ENCODE results near the gene RAB4B. TPM values are rescaled to one million over a fixed set of nuclear protein-coding genes. Genes with fewer than 3 reads are reported as not detected.
"Not testable (repeated sequence)": the region's sequence is repeated elsewhere in the genome, so short reads cannot be mapped to it uniquely, and the experiment has no call there.

The RAB4B gene
- total and polyA plus RNA-seq, 2 donors (not counting 1 experiment from before 2014, with no cell fraction given) = 108 to 141 TPM

- no peak overlapping the region for H3K4me3 ChIP-seq (ENCODE audit: control extremely low read depth in 1 of 5, extremely low read depth in 1 of 5, insufficient read depth in 1 of 5, low read depth in 2 of 5, low read length in 4 of 5)
- H3K79me2 ChIP-seq (ENCODE audit: control insufficient read depth, insufficient read depth, low read length) = peaks cover 34% of the 10 kb centered on the region
- H3K27ac ChIP-seq (ENCODE audit: low read length in 2 of 2) = no peak overlapping the region
- no peak overlapping the region for H3K4me2 ChIP-seq (replicated peaks; ENCODE audit: low read depth, low read length, poor library complexity, severe bottlenecking)
- peaks cover 54% of the 10 kb centered on the region for H4K20me1 ChIP-seq (ENCODE audit: control insufficient read depth, insufficient read depth, low read length, poor library complexity, severe bottlenecking)
- no peaks in the 10 kb centered on the region for H3K4me1 ChIP-seq (ENCODE audit: control insufficient read depth in 2 of 2, insufficient read depth in 2 of 2, low read length in 2 of 2)
- no peak for TF ChIP-seq CTCF (IDR thresholded peaks at IDR 0.05)
- ChIA-PET CTCF (interaction anchor here (0.5 kb wide), 1 partner anchor 42 kb away, joined by 3 read pairs; no protein-coding TSS in a partner anchor), POLR2A (no interaction called here)
- WGBS (ENCODE audit: insufficient coverage) = 89% methylated on average over 7 of the region's 10 CpGs
- H3K9ac ChIP-seq (ENCODE audit: low read length) = no peak overlapping the region
- H3K27me3 ChIP-seq (replicated peaks in 1 of 4; ENCODE audit: control extremely low read depth in 1 of 4, control insufficient read depth in 3 of 4, insufficient read depth in 4 of 4, low read length in 3 of 4) = no peaks in the 10 kb centered on the region
- DNase-seq (no peak), ATAC-seq (ENCODE audit: low read depth) (no peak)
- H3K4me1 Mint-ChIP-seq = peaks cover 7% of the 10 kb centered on the region
- H3K9me3 Mint-ChIP-seq (ENCODE audit: insufficient read depth) = no peaks in the 10 kb centered on the region
- no peaks in the 10 kb centered on the region for H3K27me3 Mint-ChIP-seq
- no peaks in the 10 kb centered on the region for H3K9me3 ChIP-seq (ENCODE audit: control extremely low read depth in 1 of 3, control insufficient read depth in 2 of 3, insufficient read depth in 1 of 3, low read length in 2 of 3)
- intact Hi-C loops (cut with micrococcal nuclease) = no loop called here
- H3K4me3 Mint-ChIP-seq = no peak overlapping the region
- peak overlapping the region; percentile 67 for H3K27ac Mint-ChIP-seq
- no peak overlapping the region for H2AFZ ChIP-seq (ENCODE audit: insufficient read depth, low read depth, low read length, poor library complexity, severe bottlenecking)
- peaks cover 15 to 74% of the 10 kb centered on the region in 2 experiments for H3K36me3 ChIP-seq (replicated peaks in 1 of 2; ENCODE audit: control extremely low read depth in 1 of 2, control insufficient read depth in 1 of 2, extremely low read depth in 1 of 2, insufficient read depth in 2 of 2, low read length in 1 of 2)
Measured at GRCh38 chr19:40763963-40764362, 14.1 kb upstream of the RAB4B start.

GRCh38 chr19:40766385-40766784 is 11.7 kb upstream of the RAB4B start:
- H3K4me1 ChIP-seq (ENCODE audit: control insufficient read depth in 2 of 2, insufficient read depth in 2 of 2, low read length in 2 of 2); H3K9ac ChIP-seq (ENCODE audit: low read length); H3K4me2 ChIP-seq (replicated peaks; ENCODE audit: low read depth, low read length, poor library complexity, severe bottlenecking); H3K4me3 Mint-ChIP-seq; intact Hi-C loops (cut with micrococcal nuclease); DNase-seq; H3K27ac Mint-ChIP-seq; H3K27me3 ChIP-seq (replicated peaks in 1 of 4; ENCODE audit: control extremely low read depth in 1 of 4, control insufficient read depth in 3 of 4, insufficient read depth in 4 of 4, low read length in 3 of 4); H3K27ac ChIP-seq (ENCODE audit: low read length in 2 of 2); H2AFZ ChIP-seq (ENCODE audit: insufficient read depth, low read depth, low read length, poor library complexity, severe bottlenecking); H3K27me3 Mint-ChIP-seq; ATAC-seq (ENCODE audit: low read depth); H3K9me3 Mint-ChIP-seq (ENCODE audit: insufficient read depth); H3K9me3 ChIP-seq (ENCODE audit: control extremely low read depth in 1 of 3, control insufficient read depth in 2 of 3, insufficient read depth in 1 of 3, low read length in 2 of 3); H3K4me3 ChIP-seq (ENCODE audit: control extremely low read depth in 1 of 5, extremely low read depth in 1 of 5, insufficient read depth in 1 of 5, low read depth in 2 of 5, low read length in 4 of 5): not testable (repeated sequence)
- Histone ChIP-seq H4K20me1 (ENCODE audit: control insufficient read depth, insufficient read depth, low read length, poor library complexity, severe bottlenecking) (peaks cover 31% of the 10 kb centered on the region), H3K36me3 (replicated peaks in 1 of 2; ENCODE audit: control extremely low read depth in 1 of 2, control insufficient read depth in 1 of 2, extremely low read depth in 1 of 2, insufficient read depth in 2 of 2, low read length in 1 of 2) (peaks cover 7 to 51% of the 10 kb centered on the region in 2 experiments), H3K79me2 (ENCODE audit: control insufficient read depth, insufficient read depth, low read length) (peaks cover 20% of the 10 kb centered on the region)
- WGBS (ENCODE audit: insufficient coverage) = 96% methylated on average over 10 of the region's 13 CpGs
- ChIA-PET POLR2A (interaction anchor here (1.2 kb wide), 1 partner anchor 12 kb away, joined by 3 read pairs; the partner anchor contains the start of gene RAB4B), CTCF (interaction anchor here (0.6 to 0.7 kb wide), 2 partner anchors 49 to 788 kb away, joined by 4 read pairs; no protein-coding TSS in a partner anchor)
- H3K4me1 Mint-ChIP-seq = peaks cover 10% of the 10 kb centered on the region

Measured in B cell (primary cell).